HG02943 (cell line): ENCODE data around the gene MYO3B.

Experiments
- ATAC-seq: cut with Tn5 transposase; IDR thresholded peaks from one replicate; pipeline ENCODE4 v1.9.1; 2021; ENCODE audit warnings: mild to moderate bottlenecking, low read depth, moderate library complexity; ENCODE audit not compliant: unreplicated experiment

Gene MYO3B

DNA sequence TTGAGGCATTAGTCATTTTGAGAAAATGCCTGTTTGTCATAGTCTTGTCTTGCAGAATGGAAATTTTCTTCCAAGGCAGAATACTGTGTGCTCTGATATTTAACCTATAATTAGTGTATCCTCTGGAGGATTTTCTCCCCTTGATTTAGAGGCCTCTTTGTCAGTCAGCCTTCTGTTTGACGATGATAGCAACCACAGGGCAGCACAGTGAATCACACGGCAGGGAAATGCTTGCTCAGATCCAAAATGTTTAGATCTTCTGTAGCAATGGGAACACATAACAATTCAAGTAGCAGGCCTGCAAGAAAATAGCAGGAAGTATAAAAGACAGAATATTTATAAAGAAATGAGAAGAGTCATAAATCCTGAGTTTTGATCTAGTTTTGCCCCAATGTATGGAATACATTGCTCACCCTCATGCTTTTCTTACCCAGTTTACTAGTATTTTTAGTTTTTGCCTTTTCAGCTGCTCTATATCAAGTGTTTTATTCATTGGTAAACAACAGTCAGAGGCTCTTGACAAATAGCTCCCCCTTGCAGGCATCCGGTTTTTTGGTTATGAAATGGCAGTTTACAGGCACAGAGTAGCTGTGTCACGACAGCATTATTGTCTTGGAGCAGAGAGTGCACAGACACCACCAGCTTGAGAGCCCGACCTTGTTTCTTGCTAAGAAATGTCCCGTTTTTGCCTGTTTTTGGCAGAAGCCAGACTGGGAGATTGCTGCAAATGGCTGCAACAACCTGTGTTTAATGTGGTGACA, 185.1 kb downstream of the MYO3B start:
- no peak for ATAC-seq

- no peak for ATAC-seq
Observed at GRCh38 chr2:170365003-170365402, 187.1 kb downstream of the MYO3B start.

- ATAC-seq: no peak
Observed at GRCh38 chr2:170365686-170366085, 187.7 kb downstream of the MYO3B start.

DNA sequence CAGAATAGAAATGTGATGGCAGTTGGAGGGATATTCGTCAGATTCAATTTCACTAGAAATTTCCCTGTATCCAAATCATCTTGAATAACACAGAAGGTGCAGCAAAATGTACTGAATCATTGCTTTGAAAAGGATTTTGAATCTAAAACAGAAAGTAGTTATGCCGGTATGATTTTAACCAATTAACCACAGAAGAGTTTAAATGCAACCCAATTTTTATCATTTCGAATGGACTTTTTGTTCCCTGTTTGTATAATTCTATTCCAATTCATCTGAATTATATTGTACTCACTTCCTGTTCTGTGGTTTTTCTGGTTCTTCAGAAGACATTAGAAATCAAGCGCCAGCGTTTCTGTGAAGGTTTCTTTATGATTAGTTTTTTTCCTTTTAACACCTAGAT, 190.4 kb downstream of the MYO3B start:
- no peak for ATAC-seq

DNA sequence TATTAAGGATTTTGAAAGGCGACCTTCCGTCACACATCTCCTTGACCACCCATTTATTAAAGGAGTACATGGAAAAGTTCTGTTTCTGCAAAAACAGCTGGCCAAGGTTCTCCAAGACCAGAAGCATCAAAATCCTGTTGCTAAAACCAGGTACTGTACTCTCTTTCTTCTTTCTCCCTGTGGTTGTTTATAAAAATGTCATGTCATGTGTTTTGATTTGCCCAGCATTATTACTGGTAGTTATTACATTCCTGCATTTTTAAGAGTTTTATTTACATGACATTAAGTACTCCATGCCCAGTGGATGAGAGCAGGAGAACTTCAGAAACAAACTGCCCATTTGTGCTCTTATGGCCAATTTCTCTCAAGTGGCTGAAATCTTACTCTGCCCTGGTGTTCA, 191.3 kb downstream of the MYO3B start:
- ATAC-seq: no peak

- ATAC-seq: no peak
Observed at GRCh38 chr2:170369894-170370293, 191.9 kb downstream of the MYO3B start.

GRCh38 chr2:170371231-170371998, 193.5 kb downstream of the MYO3B start:
- ATAC-seq: no peak

- no peak for ATAC-seq
Observed at GRCh38 chr2:170375192-170375591, 197.2 kb downstream of the MYO3B start.

GRCh38 chr2:170377500-170378207, 199.7 kb downstream of the MYO3B start:
- no peak for ATAC-seq

- ATAC-seq: no peak
Observed at GRCh38 chr2:170380267-170380666, 202.3 kb downstream of the MYO3B start.

DNA sequence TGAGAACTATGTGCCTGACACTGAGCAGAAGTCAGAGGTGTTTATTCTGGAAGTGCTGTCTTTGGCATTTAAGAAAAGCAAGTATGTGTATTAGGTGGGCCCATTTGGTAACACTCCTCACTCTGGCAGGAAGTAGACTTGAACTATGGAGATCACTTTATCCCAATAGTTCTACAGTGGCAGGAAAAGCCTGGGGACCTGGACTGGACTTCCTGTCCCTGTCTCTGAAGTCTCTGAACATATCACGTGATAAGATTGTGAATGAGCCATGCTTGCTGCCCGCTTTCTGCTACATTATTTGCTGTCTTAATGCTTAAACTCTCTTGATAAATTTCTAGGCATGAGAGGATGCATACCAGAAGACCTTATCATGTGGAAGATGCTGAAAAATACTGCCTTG, 203.7 kb downstream of the MYO3B start:
- no peak for ATAC-seq

DNA sequence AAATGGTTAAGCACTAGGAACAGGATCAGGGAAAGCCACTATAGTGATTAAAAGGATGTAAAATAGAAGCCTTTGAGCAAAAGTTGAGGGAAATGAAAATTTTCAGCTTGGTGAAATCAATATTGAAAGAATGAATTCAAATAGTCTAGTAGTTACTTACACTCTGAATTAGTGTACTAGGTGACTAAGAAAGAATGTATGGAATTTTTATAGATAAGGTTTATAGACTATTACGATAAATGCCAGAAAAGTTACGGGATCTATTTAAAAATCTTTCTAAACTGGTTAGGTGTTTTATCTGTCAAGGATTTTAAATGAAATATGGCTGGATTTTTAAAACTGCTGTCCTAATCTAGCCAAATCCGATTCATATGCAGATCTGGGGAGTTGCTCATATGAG, 208.6 kb downstream of the MYO3B start:
- no peak for ATAC-seq

DNA sequence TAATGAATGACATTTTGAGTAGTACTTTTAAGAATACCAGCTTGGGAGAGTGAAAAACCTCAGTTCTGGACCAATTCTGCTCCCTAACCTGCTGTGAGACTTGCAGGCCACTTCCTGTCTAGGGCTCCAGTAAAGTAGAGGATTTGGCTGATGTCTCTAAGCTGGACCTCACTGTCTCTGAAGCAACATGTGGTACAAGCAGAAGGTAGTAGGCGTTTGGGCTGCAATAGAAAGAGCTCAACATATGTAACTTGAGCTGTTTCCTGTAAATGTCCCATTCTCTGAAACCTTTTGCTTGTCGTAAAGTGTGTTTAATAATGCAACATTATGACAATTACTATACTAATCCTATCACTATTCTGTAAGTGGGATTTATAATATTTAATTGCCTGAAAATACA, 213.1 kb downstream of the MYO3B start:
- ATAC-seq: no peak

DNA sequence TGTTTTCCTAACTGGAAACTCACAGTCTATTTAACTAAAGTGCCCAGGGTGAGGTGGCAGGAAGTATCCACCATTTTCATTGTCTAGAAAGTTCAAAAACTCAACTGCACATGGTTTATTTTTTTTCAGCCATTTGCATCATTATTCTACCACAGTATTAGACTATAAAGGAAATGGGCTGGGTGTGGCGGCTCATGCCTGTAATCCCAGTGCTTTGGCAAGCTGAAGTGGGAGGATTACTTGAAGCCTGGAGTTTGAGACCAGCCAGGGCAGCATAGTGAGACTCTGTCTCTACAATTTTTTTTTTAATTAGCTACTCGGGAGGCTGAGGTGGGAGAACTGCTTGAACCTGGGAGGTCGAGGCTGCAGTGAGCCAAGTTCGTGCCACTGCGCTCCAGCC, 213.8 kb downstream of the MYO3B start:
- no peak for ATAC-seq

- ATAC-seq: no peak
Observed at GRCh38 chr2:170393861-170394498, 216.0 kb downstream of the MYO3B start.

- ATAC-seq: no peak
Observed at GRCh38 chr2:170394641-170395387, 216.9 kb downstream of the MYO3B start.

DNA sequence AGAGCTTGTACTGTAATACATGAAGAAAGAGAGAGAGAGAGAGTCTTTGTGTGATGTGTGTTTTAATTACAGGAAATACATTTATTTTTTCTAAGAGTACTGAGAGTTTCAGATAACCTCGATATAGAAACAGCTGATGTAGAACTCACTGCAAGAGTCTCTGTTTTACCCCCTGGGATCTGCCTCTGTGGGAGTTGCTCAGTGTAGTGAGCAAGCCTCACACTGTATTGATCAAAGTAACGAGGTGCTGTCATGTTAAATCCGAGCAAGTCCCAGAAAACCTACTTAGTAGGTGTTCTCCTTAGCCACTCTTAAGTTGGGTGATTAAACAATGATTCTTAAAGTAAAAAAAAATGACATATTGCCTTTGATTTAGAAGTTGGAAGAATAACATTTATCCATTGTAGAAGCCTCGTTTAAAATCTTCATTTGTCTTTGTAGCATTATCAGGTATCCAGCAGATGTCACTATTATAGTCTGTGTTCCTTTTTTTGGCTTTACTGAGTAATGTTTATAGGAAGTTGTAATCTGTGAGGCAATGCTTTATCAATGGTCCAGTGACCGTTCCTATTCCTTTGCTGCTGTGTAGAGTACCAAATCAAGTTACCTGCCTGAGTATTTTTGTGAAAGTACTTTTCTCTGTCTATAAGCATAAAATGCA, 219.0 kb downstream of the MYO3B start:
- ATAC-seq: no peak

GRCh38 chr2:170401187-170401586, 223.2 kb downstream of the MYO3B start:
- no peak for ATAC-seq

DNA sequence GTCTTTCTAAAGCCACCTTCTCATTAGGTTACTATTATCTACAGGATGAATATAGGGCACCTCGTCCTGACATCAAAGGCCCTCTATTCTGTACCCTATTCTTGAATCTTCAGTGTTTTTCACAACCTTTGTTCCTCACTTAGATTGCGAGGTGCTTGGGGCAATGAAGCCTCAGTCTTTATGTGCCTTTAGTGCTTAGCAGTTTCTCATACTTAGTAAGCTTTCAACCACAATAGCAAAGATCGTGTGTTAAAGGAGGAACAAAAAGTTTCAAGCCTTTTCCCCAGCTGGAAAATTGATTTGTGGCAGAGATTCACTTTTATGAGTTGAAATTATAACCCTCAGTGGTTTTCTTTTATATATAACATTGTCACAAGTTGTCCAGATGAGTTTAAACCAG, 226.9 kb downstream of the MYO3B start:
- ATAC-seq: no peak

DNA sequence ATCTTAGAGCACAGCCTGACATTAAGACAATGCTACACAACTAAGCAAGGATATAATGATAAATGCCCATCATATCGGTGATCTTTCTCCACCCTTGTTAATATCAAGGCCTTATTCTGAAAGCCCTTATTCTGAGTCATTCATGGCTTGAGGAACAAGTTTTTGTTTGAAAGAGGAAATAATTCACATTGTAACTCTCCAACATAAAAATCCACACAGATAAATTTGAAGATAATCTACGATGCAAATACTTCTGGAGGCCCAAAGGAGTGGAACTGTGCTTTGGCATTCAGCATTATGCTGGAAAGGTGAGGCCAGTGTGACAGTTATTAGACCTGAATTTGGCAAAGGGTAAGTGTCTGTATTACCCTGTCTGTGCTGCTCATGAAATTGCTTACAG, 227.4 kb downstream of the MYO3B start:
- no peak for ATAC-seq
